HG02571 (cell line): ENCODE data around the gene AQP12B.

Experiments used
- ATAC-seq: cut with Tn5 transposase; IDR thresholded peaks from one replicate; pipeline ENCODE4 v1.9.1; 2021; ENCODE audit warnings: mild to moderate bottlenecking, moderate library complexity; ENCODE audit not compliant: unreplicated experiment

The AQP12B gene

DNA sequence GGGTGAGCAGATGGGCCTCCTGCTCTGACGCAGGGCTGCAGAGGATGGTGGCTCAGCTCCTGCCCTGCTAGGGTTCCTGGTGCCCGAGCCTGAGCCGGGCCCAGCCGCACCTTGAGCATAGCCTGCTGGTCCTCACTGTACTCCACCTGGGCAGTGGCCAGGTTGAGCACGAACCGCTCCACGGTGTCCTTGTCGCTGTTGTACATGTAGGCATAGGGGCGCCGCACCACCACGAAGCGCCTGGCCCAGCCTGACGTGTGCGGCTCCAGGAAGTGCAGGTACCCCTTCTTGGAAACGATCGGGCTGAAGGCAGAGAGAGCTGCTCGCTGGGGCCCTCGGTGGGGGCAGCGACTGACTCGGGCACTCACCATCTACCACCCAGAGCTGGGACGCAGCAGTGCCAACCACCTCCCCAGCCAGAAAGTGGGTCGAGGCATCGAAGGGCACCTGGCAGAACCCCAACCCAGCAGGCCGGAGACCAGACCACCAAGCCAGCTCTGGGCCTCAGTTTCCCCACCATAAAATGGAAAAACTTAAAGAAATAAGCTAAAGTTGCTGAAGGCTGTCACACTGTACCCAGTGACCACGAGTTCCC is 36.3 kb upstream of the AQP12B start:
- ATAC-seq = no peak

DNA sequence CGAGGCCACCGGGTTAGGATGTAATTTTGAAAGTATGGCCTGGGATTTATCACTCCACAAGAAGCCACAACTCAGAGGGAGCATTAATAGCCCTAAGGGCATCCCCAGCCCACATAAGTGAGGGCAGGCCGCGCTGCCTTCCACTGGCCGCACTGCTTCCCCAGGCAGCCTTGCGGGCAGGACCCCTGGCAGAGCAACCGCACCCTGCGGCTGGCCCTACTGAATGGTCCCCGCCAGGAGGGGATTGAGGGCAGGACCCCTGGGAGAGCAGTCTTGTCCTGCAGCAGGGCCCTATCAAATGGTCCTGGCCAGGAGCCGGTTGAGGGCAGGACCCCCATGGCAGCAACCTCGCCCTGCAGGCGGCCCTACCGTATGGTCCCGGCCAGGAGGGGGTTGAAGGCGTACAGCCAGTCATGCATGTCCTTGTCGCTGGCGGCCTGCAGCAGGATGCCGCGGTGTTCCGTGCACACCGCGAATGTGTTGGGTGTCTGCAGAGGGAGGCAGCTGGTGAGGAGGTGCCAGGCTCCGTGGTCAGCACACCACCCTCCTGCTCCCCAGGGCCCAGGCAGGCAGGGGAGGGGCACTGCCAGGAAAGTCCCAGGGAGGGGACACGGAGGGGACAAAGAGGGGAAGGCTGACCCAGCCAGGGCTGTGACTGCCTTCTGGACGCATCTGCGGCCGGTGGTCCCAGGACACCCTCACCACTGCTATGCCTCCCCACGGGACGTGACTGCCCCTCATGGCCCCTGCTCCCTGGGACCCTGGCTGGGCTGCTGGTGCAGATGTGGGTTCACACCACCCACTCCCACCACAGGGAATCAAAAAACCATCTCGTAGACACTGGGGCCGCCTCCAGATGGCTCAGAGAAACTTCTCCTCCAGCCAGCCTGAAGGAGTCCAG is 35.2 kb upstream of the AQP12B start:
- ATAC-seq = no peak

DNA sequence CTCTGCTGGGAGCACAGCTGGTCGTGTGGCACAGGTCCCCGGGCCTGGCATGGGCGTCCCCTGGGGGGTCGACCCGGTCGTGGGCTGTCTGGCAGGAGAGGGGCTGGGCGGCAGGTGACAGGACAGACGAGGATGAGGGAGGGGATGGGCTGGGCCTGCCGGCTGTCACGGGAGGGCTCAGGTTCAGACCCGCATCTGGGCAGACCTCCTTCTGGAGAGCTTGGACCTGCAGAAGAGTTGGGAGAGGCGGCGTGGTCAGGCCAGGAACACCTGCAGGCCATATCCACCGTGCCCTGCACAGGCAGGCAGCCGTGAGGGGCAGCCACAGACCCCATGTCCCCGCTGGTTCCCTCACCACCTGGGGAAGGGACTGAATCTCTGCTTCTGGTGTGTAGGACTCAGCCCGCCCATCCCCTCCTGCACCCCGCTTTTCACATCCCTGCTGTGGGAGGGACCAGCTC is 34.5 kb upstream of the AQP12B start:
- no peak for ATAC-seq

DNA sequence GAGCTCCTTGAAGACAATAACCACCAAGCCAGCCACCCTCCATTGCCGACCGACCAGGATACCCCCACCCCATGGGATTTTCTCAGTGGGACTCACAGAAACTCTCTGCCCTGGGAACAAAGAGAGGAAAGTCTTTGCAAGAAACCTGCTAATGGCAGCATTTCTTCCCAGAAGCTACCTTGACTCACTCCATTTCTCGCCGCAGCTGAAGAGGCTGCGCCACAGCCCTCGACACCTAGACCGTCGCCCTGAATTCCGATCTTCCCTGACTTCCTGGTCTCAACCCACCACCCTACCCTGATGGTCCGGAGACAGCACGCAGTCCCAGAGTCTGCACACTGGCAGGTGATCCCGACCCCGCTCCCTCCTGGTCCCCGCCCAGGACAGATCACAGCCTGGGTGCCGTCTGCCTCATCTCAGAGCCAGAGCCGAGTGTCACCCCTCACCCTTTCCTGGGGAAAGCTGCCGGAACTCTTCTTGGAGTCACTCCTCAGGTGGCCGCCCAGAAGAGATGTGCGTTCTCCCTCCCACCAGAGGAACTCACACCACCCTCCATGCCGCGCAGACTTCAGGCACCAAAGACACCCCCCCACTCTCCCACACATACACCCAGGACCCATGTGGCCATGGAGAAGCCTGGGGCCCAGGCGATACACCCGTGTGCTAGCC is 33.6 kb upstream of the AQP12B start:
- ATAC-seq = no peak

DNA sequence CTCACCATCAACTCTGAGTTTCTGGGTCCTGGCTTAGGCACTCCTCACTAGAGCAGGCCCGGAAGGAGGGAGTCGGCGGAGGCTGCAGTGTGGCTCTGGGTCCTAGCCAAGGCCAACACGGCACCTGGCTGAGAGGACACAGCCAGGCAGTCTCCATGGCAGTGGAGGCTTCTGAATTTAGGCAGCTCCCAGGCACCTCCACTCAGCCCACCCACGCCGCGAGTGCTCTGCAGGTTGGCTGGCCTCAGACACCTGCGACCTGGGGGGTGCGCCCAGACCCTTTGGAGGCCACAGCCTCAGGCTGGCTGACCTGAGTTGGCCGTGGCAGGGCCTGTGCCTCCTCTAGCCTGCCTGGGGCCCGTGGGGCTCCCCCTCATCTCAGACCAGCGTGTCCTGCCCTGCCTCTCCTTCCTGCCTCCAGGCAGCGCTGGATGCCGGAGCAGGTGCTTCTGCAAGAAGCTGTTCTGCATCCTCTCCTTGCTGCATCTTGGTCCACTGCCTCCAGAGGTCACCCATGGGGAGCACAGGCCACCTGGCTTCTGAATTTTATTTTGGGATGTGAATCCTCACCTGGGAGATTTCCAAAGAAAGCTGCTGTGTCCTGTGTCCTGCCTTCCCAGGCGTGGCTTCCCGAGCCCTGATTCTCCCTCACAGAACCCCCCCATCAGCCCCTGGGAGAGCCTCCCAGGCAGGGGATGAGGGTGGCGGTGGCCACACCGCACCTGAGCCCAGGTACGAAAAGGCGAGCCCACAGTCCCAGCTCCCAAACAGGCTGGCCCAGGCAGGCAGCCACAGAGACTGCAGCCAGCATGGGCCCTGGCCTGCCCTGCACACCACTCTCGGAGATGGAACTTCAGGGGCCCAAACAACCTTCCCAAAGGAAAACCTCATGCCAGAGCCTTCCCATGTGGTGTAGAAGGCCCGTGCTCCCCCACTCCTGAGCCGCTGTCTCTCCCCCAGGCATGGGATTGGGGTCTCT is 32.4 kb upstream of the AQP12B start:
- no peak for ATAC-seq

DNA sequence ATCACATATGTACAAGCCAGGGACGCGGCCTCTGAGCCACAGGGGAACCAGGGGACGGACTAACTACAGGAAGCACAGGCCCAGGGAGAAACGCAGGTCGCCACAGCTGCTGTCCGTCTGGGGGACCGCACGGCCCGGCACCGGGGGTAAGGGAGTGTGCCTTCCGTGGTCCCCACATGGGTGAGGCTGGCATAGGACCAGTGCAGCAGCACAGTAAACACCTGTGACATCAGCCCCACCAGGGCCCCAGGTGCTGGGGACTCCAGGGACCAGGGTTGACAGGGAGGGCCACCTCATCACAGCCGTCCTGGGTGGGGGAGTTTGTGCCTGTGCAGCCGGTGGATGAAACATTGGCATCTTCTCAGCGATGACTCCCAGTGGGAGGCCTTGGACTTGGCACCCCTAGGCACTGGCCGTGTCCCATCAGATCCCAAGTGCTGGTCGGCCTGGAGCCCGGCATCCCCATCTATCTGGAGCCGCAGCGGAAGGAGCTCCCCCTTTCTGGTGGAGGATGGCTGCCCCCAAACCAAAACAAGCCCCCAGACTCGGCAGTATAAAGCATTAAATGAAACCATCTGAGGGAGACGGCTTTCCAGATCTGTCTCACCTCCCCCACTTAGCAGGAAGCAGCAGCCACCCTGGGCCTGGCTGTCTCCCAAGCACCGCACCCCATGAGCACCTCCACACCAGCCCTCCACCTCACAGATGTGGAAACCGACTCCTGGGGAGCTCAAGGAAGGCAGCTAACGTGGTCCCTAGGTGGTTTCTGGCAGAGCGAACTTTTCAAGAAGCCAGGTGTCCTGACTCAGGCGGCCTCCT is 31.5 kb upstream of the AQP12B start:
- ATAC-seq = no peak

DNA sequence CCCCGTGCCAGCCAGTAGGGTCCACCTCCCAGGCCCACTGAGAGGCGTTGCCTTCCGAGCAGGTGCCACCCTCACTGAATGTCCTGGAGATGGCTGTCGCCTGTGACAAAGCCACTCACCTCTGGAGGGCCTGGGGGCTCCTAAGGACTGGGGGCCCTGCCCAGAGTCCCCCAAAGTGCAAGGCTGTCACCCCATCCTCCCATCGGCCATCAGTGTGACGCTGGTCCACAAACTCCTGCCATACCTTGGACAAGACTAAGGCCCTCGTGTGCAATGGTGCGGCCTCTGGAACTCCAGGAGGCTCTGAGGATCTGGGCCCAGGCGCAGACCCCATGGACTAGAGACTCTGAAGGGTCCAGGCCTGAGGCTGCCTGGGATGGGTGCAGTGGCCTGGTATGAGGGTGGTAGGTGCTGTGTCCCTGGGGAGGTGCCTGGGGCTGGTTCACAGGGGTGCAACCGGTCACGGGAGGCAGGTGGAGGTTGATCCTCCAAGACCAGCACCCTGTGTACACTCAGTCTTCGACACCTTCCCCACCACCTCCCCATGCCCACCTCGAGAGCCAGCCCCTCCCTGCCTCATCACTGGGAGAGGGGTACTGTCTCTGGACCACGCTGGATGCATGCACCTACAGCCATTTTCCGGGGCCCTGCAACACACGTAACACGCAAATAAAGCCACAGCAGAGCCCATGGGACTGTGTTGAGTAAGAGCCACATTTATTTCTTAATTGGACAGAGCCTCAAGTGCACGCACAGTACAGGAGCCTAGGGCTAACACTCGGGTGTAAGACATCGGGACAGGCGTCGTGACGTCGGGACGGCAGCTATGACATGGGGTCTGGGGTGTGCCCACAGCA is 30.6 kb upstream of the AQP12B start:
- no peak for ATAC-seq

DNA sequence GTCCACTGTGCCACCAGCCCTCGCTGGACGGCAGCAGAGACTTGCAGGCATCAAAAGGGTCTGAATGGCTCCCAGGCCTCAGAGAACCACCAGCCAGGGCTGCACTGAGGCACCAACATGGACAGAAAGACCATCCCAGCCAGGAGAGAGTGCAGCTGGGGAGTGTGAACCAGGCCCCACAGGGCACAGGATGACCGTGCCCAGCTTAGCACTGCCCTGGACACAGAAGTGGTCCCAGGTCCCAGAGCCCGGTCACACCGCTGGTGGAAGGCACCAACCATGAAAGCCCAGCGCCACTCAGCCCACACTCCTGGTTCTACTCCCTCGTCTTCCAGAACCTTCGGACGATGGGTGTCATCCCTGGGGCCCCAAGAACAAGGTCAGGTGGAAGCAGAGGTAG is 29.4 kb upstream of the AQP12B start:
- ATAC-seq = no peak

DNA sequence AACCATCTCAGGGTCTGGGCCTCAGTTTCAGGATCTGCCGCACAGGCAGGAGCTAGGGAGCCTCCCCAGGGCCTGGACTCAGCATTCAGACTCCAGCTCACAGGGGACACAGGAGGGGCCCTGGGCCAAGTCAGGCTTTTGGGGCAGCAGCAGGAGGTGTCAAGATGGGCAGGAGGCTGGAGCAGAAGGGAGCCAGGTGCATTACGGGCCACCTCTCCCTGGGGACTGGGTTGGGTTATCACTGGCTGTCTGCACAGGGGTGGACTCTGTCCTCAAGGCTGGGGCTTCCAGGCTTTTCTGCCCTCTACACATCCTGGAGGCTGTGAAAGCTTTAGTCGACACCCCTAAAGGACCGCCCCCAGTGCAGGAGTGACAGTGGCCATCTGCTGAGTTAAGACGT is 29.0 kb upstream of the AQP12B start:
- ATAC-seq = no peak

DNA sequence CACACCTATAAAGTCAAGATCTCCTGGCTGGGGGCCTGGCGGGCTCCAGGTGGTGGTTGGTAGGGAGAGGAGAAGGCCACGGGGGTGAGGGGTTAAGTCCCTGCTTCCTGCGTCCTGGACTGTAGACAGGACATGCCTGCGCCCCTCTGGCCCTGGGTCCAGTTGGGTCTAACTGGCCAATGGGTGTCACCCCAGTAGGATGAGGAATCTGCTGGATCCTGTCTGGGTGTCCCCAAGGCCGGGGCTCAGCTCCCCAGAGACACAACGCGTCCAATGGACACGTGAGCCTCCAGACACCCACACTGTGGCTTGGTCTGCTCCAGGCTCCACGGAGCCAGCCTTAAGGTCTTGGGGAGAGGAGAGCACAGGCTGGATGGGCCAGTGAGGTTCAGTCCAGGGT is 28.6 kb upstream of the AQP12B start:
- no peak for ATAC-seq

DNA sequence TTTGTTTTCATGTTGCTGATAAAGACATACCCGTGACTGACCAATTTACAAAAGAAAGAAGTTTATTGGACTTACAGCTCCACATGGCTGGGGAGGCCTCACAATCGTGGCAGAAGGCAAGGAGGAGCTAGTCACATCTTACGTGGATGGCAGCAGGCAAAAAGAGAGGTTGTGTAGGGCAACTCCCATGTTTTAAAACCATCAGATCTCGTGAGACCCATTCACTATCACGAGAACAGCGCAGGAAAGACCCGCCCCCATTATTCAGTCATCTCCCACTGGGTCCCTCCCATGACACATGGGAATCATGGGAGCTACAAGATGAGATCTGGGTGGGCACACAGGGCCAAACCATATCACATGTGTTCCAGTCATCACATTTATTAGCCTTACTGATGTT is 25.8 kb upstream of the AQP12B start:
- no peak for ATAC-seq

DNA sequence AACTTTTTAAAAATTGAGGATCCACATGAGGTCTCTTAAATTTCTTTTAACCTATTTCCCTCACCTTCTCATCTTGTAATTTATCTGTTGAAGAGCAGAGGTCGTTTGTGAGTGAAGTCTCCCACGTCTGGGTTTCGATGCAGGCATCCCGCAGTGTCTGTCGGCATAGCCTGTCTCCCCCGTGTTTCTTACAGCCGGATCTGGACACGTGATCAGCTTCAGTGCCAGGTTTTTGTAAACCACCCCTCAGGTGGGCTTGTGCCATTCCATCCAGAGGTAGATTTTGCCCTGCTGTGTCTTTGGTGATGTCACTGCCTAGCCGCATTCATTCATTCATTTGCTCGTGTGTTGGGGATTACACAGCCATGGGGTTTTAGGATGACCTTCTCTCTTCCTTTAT is 25.1 kb upstream of the AQP12B start:
- ATAC-seq = no peak

DNA sequence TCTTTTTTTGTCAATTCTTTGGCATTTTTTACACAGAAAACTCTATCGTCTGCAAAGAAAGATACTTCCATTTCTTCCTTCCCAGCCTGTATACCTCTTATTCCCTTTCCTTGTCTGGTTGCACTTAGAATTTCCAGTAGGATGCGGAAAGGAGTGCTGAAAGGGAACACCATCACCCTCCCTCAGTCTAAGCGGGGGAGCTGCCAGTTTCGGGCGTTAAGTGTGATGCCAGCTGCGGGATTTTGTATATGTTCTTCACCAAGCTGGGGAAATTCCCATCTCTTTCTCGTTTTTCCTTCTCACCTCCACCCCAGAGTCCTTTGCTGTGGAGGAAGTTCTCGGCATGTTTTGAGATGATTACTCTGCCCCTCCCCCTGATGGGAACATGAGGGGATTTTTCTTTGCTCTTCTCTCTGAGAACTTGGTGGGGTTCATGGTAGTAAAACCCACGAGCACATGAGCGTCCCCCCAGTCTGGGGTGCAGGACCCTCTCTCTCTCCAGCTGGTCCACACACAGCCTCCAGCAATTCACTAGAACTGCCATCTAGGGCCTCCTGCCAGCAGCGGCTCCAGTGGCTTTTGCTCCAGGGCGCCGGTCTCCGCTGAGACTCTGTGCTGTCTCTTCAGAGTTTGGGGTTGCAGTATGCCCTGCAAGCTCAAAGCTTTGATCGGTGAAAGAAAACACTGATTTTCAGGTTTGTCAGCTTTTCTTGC is 24.5 kb upstream of the AQP12B start:
- no peak for ATAC-seq

DNA sequence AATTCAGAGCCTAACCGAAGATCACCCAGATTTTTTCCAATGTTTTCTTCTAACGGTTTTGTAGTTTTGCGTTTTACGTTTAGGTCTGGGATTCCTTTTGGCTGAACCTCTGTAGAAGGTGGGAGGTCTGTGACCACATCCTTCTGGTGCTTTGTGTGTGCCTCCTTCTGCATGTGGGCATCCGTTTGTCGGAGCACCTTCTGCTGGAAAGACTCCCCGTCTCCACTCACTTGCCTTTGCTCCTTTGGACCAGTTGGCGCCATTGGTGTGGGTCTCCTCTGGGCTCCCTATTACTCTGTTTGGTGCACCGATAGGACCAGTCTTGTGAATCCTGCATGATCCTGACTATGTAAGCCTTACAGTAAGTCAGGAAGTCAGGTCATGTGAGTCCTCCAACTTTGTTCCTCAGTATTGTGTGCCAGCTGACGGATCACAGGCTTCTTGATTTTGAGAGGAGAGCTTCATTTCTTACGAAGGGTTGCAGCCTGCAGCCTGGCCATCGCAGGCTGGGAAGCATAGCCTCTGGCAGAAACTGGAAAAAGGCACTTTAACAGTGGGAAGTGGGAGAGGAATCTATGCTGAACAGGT is 22.6 kb upstream of the AQP12B start:
- no peak for ATAC-seq

DNA sequence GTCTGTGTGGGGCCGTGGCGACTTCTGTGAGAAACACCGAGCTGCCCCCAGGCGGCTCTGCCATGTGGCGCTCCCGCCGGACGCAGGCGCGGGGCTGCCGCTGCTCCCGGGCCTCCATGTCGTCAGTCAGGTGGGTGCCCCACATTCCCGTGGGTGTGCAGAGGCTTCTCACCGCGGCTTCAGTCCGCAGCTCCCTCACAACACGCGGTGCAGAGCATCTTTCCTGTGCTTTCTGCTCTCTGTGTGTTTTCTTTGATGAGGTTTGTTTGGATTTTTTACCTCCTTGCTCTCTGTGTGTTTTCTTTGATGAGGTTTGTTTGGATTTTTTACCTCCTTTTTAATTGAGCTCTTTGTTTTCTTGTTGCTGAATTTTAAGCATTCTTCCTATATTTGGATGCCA is 22.0 kb upstream of the AQP12B start:
- no peak for ATAC-seq

DNA sequence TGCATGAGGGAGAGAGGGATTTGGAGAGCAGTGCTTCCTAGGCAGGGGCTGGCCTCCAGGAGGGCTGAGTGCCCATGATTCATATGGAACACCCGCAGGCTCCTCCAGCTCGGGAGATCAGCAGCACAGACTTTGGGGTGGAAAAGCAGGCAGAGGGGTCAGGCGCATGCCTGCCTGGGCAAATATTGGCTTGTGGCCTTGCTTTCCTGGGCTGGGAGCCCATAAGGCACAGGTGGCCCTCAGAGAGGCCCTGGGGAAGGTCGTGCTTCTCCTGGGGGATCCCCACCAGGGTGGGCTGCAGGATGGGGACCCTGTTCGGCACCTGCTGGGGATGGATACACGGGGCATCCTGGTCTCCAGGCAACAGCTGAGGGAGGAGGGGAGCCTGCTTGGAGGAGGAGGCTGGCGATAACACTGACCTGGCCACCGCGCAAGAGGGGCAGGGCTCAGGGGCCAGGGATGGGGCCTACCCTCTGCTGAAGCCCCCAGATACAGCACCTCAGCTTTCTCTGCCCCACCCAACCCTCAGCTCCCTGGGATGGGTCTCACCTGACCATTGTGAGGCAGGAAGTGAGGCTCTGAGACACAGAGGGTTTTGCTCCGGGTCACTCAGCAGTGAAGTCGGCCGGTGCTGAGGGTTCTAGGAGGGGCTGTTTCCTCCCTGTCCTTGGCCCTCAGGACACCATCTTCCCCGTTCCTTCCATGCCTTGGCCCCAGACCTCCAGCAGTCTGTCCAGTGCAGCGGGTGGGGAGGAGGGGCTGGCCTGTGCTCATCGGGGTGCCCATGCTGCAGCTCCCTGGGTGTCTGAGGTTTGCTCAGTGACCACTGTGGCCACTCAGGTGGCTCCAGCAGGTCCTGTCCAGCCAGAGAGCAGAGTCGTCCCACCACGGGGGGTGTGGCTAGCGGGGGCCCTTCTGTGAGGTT is 21.0 kb upstream of the AQP12B start:
- no peak for ATAC-seq

DNA sequence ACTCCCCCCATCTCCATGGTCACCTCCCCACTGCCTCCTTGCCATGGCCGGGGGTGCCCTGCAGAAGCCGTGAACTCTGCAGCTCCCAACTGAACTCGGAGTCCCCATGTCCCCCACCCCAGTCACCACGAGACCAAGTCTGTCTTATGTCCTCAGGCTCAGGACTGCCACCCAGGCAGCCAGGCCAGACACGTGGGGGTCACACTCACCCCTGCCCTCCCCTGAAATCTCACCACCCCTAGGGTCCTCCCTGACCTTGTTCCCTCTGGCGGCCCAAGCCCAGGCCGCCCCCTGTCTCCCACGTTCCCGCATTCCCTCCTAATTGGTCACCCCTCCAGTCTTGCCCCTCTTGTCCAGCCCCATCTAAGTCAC is 19.9 kb upstream of the AQP12B start:
- no peak for ATAC-seq
